Natural killer cell treated with Interleukin-12 subunit alpha and Interleukin-12 subunit beta and Interleukin-15 and Interleukin-18, amount 100 ng/mL, for 72 hours (primary cell): ENCODE data around the gene STIM2. TPM values are rescaled to one million over a fixed set of nuclear protein-coding genes. Genes with fewer than 3 reads are reported as not detected.
"Not testable (repeated sequence)": the region's sequence is repeated elsewhere in the genome, so short reads cannot be mapped to it uniquely, and the experiment has no call there.

ENCODE experiments used
- ATAC-seq, 2 donors: fragments of 150-1000 bp; cut with Tn5 transposase in 1 of 2; sonication (Bioruptor Pico), chemical (Tn5 transposase) in 1 of 2; 2 replicates each; pipeline ENCODE4 v1.10.0; 2021
- DNase-seq: peaks from one replicate; pipeline ENCODE4 v3.0.0; 2022; ENCODE audit warnings: low spot score
- H3K27ac Mint-ChIP-seq, 2 donors: 1 replicate in 1 of 2; 2 replicates in 1 of 2; pipeline ENCODE4 v1.8.0; 2022; ENCODE audit warnings: mixed read lengths in 2 of 2, mild to moderate bottlenecking in 1 of 2, moderate library complexity in 1 of 2
- H3K27me3 Mint-ChIP-seq, 2 donors: 1 replicate in 1 of 2; 2 replicates in 1 of 2; pipeline ENCODE4 v1.8.0; 2022; ENCODE audit warnings: mixed read lengths in 2 of 2
- H3K36me3 Mint-ChIP-seq: one replicate; pipeline ENCODE4 v1.8.0; 2022; ENCODE audit warnings: mixed read lengths
- H3K4me1 Mint-ChIP-seq, 2 donors: 1 replicate in 1 of 2; 2 replicates in 1 of 2; pipeline ENCODE4 v1.8.0; 2022; ENCODE audit warnings: low read depth in 2 of 2, mixed read lengths in 2 of 2, mild to moderate bottlenecking in 1 of 2
- H3K4me3 Mint-ChIP-seq: one replicate; pipeline ENCODE4 v1.8.0; 2022; ENCODE audit warnings: mixed read lengths
- H3K9me3 Mint-ChIP-seq: 2 replicates; pipeline ENCODE4 v1.8.0; 2022; ENCODE audit warnings: mixed read lengths
- total RNA-seq, 2 donors: library from RNA; stranded (reverse); gene quantifications; one replicate each; pipeline ENCODE4 v1.2.3, GENCODE V29; 2022

Gene STIM2
- total RNA-seq, 2 donors from 2014 or later, result 55.5 to 57.9 TPM

DNA sequence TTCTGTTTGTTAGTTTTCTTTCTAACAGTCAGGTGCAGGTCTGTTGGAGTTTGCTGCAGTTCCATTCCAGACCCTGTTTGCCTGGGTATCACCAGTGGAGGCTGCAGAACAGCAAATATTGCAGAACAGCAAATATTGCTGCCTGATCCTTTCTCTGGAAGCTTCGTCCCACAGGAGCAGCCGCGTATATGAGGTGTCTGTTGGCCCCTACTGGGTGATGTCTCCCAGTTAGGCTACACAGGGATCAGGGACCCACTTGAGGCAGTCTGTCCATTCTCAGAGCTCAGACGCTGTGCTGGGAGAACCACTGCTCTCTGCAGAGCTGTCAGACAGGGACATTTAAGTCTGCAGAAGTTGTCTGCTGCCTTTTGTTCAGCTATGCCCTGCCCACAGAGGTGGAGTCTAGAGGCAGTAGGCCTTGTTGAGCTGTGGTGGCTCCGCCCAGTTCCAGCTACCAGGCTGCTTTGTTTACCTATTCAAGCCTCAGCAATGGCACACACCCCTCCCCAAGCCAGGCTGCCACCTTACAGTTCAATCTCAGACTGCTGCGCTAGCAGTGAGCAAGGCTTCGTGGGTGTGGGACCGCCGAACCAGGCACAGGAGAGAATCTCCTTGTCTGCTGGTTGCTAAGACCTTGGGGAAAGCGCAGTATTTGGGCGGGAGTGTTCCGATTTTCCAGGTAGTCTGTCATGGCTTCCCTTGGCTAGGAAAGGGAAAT lies 115.0 kb downstream of the STIM2 start:
- not testable (repeated sequence) for H3K4me3 Mint-ChIP-seq, H3K27me3 Mint-ChIP-seq, H3K27ac Mint-ChIP-seq, H3K36me3 Mint-ChIP-seq, DNase-seq, ATAC-seq, H3K9me3 Mint-ChIP-seq
- H3K4me1 Mint-ChIP-seq, result peaks cover 60 to 61% of the 10 kb centered on the region in 2 donors

DNA sequence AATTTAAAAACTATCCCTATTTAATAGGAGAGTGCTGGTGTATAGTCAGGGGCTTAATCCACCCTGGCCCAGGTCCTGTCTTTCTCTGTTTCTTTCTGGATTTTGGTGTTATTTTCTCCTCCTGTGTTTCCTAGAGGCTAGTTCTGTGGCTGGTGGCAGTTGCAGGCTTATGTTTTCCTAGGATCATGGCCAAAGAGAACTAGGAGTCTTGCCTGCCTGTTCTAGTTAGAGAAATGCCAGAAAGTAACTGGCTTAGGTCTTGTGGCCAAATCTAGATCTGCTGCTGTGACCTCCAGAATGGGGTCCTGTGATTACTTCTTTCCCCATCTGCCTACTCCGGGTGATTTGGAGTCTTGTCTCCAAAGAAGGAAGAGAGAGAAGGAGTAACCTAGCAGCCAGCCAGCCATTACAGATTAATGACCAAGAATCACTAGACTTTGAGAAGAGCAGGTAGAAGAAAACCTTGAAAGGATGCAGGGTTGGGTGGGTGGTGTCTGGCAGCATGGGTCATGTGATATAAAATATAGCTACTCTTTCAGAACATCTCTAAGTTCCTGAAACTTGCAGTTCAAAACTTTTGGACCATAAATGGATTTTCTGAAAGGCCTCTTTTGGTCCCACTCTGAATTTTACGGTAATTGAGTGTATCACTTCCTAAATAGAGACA lies 117.9 kb downstream of the STIM2 start:
- Mint-ChIP-seq H3K27me3 (no peaks in the 10 kb centered on the region), H3K4me1 (peaks cover 31 to 41% of the 10 kb centered on the region in 2 donors), H3K36me3 (no peaks in the 10 kb centered on the region), H3K27ac (peak overlapping the region in 1 of 2 donors; percentile 66), H3K4me3 (no peak overlapping the region), H3K9me3 (peaks cover 5% of the 10 kb centered on the region)
- DNase-seq (no peak), ATAC-seq (no peak)

DNA sequence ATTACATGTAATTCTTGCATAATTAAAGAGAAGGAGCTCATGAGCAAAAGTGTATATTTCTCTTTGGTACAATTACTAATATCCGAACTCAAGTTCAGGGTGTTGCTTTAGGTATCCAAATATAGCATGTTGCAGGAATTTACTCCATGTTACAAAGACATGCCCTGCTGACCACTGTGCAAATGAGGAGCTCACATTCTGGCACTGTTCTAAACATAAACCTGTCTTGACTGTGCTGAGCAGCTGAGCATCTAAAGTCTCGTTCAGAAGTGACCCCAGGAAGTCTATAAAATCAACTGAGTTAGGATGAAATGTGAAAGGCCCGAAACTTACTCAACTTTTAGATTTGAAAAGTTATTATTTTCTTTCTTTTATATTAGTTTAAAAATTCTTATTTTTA lies 124.3 kb downstream of the STIM2 start:
- no peaks in the 10 kb centered on the region for H3K27me3 Mint-ChIP-seq
- no peaks in the 10 kb centered on the region for H3K9me3 Mint-ChIP-seq
- H3K27ac Mint-ChIP-seq, result no peak overlapping the region
- DNase-seq (no peak), ATAC-seq (no peak)
- peaks cover 17 to 23% of the 10 kb centered on the region in 2 donors for H3K4me1 Mint-ChIP-seq
- no peak overlapping the region for H3K4me3 Mint-ChIP-seq
- no peaks in the 10 kb centered on the region for H3K36me3 Mint-ChIP-seq

DNA sequence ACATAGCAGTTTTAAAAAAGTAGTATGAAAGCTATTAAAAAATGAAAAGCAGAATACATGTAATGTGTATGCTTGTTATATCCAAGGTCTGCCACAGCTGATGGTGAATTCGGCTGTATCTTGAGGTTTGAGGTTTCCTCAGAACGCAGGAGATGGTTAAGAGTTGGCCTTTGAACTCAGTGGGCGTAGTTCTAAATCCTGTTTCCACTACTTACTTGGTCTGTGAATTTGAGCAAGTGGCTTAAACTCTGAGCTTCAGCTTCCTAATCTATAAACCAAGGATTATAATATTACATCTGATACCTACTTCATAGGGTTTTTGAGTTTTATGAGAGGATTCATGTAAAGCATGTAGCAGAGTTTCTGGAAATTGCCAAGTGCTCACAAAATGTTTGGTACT lies 125.2 kb downstream of the STIM2 start:
- Mint-ChIP-seq H3K27ac (peak overlapping the region; percentile 36 to 64), H3K9me3 (no peaks in the 10 kb centered on the region), H3K36me3 (peaks cover 6% of the 10 kb centered on the region), H3K4me1 (peaks cover 18 to 23% of the 10 kb centered on the region in 2 donors), H3K27me3 (no peaks in the 10 kb centered on the region), H3K4me3 (peak overlapping the region; percentile 25)
- peak in 1 of 2 donors; percentile 71 for ATAC-seq
- peak; percentile 65 for DNase-seq

DNA sequence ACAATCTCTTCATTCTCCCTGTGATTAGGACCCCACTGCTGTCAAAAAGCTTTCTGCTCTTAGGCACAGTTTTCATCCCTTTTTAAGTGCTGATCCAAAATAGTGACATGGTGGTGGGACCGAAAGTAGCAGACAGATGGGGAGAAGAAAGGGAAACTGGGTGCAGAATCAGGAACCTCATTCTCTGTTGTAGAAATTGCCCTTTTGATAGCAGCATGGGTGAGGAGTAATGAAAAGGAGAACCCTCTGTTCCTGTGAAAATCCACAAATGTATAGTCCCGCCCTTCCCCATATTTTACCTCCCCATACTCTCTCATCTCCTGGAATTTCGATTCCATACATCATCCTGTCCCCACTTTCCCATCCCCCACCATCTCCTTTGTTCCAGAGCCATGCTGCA lies 126.5 kb downstream of the STIM2 start:
- Mint-ChIP-seq H3K36me3 (peaks cover 6% of the 10 kb centered on the region), H3K27ac (peak overlapping the region in 1 of 2 donors; percentile 50), H3K4me1 (peaks cover 24% of the 10 kb centered on the region in 2 donors), H3K4me3 (no peak overlapping the region), H3K9me3 (peaks cover 4% of the 10 kb centered on the region), H3K27me3 (no peaks in the 10 kb centered on the region)
- DNase-seq (no peak), ATAC-seq (no peak)

DNA sequence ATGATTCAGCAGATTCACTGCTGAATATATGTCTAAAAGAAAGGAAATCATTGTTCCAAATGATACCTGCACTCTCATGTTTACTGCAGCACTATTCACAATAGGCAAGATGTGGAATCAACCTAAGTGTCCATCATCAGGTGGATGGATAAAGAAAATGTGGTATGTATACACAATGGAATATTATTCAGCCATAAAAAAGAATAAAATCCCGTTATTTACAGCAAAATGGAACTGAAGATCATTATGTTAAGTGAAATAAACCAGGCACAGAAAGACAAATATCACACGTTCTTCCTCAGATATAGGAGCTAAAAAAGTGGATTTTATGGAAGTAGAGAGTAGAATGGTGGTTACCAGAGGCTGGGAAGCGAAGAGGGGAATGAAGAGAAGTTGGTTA lies 130.4 kb downstream of the STIM2 start:
- peaks cover 20 to 22% of the 10 kb centered on the region in 2 donors for H3K4me1 Mint-ChIP-seq
- no peak overlapping the region for H3K4me3 Mint-ChIP-seq
- DNase-seq (no peak), ATAC-seq (no peak)
- peaks cover 4% of the 10 kb centered on the region for H3K9me3 Mint-ChIP-seq
- no peaks in the 10 kb centered on the region for H3K27me3 Mint-ChIP-seq
- peaks cover 6% of the 10 kb centered on the region for H3K36me3 Mint-ChIP-seq
- no peak overlapping the region for H3K27ac Mint-ChIP-seq

DNA sequence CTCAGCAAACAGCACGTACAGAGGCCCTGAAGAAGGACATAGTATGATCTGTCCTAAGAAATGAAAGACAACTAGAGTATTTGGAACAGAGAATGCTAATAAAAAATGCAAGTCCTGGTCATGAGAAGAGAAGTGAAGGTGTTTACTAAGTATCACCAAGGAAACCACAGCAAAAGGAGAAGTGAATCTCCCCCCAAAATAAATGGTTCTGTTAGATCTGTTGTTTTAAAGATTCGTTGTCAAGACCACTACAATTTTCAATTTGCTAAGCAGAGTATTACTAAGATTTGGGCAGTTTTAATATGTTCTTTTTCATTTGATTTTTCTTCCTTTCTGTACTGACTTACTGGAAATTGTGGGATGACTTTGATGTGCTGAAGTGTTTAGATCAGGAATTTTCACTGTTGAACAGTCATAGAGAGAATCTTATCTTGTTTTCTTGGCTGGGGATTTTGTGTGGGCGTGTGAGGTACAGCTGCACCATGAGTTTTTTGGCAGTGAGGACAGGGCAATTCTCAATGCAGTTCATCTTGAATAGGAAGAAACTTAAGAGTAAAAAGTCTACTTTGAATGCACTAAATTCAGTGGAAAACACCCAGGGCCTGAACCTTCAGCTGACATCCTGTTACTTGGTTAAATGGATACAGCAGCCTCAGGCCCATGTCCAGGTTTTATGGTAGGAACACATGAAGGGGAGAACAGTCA lies 132.2 kb downstream of the STIM2 start:
- no peak overlapping the region for H3K27ac Mint-ChIP-seq
- ATAC-seq (no peak), DNase-seq (no peak)
- H3K4me1 Mint-ChIP-seq, result peaks cover 12 to 15% of the 10 kb centered on the region in 2 donors
- peaks cover 4% of the 10 kb centered on the region for H3K9me3 Mint-ChIP-seq
- no peak overlapping the region for H3K4me3 Mint-ChIP-seq
- peaks cover 6% of the 10 kb centered on the region for H3K36me3 Mint-ChIP-seq
- no peaks in the 10 kb centered on the region for H3K27me3 Mint-ChIP-seq

DNA sequence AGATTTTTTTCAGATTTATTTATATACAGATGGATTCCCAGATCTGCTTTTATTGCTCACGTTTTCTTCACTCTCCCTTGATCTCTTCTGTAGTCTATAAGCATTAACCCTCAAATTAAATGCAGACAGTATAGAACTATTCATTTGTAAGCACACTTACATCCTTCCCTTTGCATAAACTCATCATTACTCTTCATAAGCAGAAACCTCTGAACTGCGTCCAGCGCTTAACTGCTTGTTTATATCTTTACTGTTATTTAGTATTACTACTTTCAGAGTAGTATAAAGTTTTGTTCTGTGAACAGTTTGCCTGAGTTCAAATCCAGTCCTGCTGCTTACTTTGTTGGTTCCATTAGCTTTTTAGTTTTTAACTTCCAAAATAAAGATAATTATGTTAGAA lies 132.9 kb downstream of the STIM2 start:
- DNase-seq, result no peak
- peaks cover 12% of the 10 kb centered on the region in 2 donors for H3K4me1 Mint-ChIP-seq
- H3K4me3 Mint-ChIP-seq, result no peak overlapping the region
- H3K27me3 Mint-ChIP-seq, result no peaks in the 10 kb centered on the region
- ATAC-seq, result no peak
- H3K27ac Mint-ChIP-seq, result no peak overlapping the region
- peaks cover 6% of the 10 kb centered on the region for H3K36me3 Mint-ChIP-seq
- H3K9me3 Mint-ChIP-seq, result peaks cover 4% of the 10 kb centered on the region

DNA sequence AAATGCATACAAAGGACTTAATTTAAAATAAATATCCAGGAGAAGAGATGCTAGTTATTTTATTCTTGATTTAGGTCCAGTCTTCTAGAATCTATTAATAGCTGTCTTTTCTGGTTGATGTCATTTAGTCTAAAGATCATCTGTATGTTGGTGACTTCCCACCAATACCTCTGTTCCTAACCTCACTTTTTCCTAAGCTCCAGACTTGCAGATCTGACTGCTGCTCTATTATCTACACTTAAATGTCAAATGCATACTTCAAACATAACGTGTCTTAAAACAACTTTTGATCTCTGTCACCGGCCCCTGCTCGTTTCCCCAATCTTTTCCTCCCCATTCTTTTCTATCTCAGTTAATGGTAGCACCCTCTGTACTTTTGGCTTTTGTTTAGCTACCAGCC lies 133.3 kb downstream of the STIM2 start:
- no peak overlapping the region for H3K27ac Mint-ChIP-seq
- no peak for ATAC-seq

DNA sequence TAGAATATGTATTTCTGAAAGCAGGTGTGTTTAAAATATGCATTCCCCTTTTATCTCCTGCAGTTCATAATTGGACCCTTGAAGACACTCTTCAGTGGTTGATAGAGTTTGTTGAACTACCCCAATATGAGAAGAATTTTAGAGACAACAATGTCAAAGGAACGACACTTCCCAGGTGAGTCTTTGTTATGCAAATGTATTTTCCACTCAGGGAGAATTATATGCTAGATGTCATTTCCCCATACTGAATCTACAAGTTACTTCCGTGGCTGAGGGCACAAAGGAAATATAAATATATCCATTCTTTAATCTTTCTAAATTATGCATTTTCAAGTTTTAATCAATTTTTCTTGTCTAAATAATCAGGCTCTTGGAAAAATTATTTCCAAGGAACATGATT lies 134.7 kb downstream of the STIM2 start:
- Mint-ChIP-seq H3K4me3 (no peak overlapping the region), H3K36me3 (peaks cover 4% of the 10 kb centered on the region), H3K4me1 (peaks cover 12 to 14% of the 10 kb centered on the region in 2 donors), H3K9me3 (peaks cover 4% of the 10 kb centered on the region), H3K27ac (no peak overlapping the region), H3K27me3 (no peaks in the 10 kb centered on the region)
- no peak for DNase-seq
- ATAC-seq, result no peak

More for the DNA sequence above, 133.3 kb downstream of the STIM2 start:
- Mint-ChIP-seq H3K27me3 (no peaks in the 10 kb centered on the region), H3K36me3 (peaks cover 6% of the 10 kb centered on the region), H3K4me1 (peaks cover 12% of the 10 kb centered on the region in 2 donors), H3K9me3 (peaks cover 4% of the 10 kb centered on the region), H3K4me3 (no peak overlapping the region)
- no peak for DNase-seq

DNA sequence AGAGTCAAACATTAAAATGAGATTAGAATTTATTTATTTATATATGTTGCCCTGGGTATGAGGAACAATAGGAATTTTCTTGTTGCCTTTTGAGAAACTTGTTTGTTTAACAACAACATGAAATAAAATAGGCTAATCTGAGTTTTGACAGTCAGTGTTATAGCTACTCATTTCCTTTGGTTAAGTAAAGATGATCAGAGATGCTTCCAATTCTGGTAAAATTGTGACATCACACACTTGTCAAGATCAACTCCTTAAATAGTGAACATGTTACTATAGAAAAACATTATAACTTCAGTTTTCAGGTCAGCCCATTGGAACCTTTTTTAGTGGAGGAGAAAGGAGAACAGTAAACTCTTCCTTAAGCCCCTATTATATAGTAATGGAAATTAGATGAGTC lies 136.1 kb downstream of the STIM2 start:
- no peaks in the 10 kb centered on the region for H3K9me3 Mint-ChIP-seq
- H3K36me3 Mint-ChIP-seq, result peaks cover 2% of the 10 kb centered on the region
- ATAC-seq, result peak in 1 of 2 donors; percentile 62
- H3K4me1 Mint-ChIP-seq, result peaks cover 7 to 14% of the 10 kb centered on the region in 2 donors
- DNase-seq, result no peak
- peak overlapping the region; percentile 19 to 54 for H3K27ac Mint-ChIP-seq
- H3K4me3 Mint-ChIP-seq, result peak overlapping the region; percentile 36
- no peaks in the 10 kb centered on the region for H3K27me3 Mint-ChIP-seq

DNA sequence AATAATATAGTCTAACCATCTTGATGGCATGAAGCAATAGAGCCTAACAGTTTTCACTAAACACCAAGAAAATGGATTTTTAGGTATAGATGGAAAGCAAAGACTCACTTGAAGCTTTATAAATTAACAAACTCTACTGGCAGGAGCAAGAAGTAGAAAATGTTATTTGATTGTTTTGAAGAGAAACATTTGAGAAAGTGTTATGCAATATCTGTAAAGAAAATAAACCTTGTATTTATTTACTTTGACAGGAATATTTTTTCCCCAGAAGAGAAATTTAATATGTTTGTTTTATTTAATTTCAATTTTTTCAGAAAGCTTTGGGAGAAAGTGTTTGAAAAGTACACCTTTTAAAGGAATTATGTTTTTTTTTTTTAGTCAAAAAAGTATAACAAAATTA lies 139.0 kb downstream of the STIM2 start:
- Mint-ChIP-seq H3K27ac (no peak overlapping the region), H3K27me3 (no peaks in the 10 kb centered on the region), H3K9me3 (no peaks in the 10 kb centered on the region), H3K36me3 (peaks cover 10% of the 10 kb centered on the region), H3K4me1 (peaks cover 32 to 33% of the 10 kb centered on the region in 2 donors), H3K4me3 (no peak overlapping the region)
- ATAC-seq (no peak), DNase-seq (no peak)

DNA sequence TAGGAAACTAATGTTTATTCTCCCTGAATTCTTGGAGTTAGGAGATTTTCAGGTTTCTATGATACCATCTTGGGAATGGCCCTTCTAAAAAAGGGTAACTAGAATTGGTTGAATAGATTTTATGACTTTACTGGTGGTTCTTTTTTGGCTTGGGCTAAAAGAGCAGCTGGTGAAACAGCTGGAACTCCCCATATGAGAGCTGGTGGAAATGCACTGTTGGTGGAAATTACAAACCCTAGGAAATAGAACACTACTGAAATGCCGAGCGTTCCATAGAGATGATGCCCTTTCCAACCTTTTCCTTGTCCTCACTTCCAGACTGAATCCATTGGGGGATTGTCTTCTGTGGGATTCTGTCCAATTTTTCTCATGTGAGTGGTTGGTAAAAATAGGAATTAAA lies 139.5 kb downstream of the STIM2 start:
- ATAC-seq (no peak), DNase-seq (no peak)
- Mint-ChIP-seq H3K4me3 (no peak overlapping the region), H3K27ac (no peak overlapping the region), H3K4me1 (peaks cover 31 to 33% of the 10 kb centered on the region in 2 donors), H3K27me3 (no peaks in the 10 kb centered on the region), H3K9me3 (no peaks in the 10 kb centered on the region), H3K36me3 (peaks cover 10% of the 10 kb centered on the region)

DNA sequence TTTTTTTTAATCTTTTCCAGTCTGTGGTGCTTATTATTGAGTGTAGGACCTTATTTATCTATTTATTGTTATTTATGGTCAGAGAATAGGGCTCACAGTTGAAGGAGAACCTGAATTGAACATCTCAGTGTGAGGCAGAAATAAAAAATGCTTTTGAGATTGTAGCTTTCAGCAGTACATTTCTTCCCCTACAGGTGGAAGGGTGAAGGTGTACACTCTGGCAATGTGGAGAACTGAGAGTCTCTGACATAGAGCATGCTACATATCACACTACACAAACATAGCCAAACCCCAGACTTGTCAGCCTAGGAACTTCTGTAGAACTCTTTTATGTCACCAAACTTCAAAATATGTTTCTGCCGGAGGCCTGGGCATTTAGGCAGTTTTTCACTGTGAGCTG lies 140.2 kb downstream of the STIM2 start:
- no peaks in the 10 kb centered on the region for H3K9me3 Mint-ChIP-seq
- H3K4me3 Mint-ChIP-seq, result no peak overlapping the region
- no peaks in the 10 kb centered on the region for H3K27me3 Mint-ChIP-seq

More for the DNA sequence above, 140.2 kb downstream of the STIM2 start:
- peaks cover 31 to 33% of the 10 kb centered on the region in 2 donors for H3K4me1 Mint-ChIP-seq
- DNase-seq (no peak), ATAC-seq (no peak)
- peaks cover 10% of the 10 kb centered on the region for H3K36me3 Mint-ChIP-seq
- no peak overlapping the region for H3K27ac Mint-ChIP-seq
